ENCODE results near the gene RERE. TPM values are rescaled to one million over a fixed set of nuclear protein-coding genes. Genes with fewer than 3 reads are reported as not detected.

The RERE gene
- total RNA-seq, 1 experiment from 2014 or later: 73.4 TPM

GRCh38 chr1:8570465-8570864 is 247.0 kb downstream of the RERE start:
- no TSS peak for BruUV-seq (replicated peaks)
- Histone ChIP-seq H4K20me1 (ENCODE audit: insufficient read depth) (0 out of 2 replicates have a peak, but pooled peaks cover 7% of the 10 kb centered on the region), H3K4me3 (no peak overlapping the region), H3K27me3 (ENCODE audit: insufficient read depth, low read depth) (no peaks in the 10 kb centered on the region), H2AFZ (no peak overlapping the region), H3K9me3 (ENCODE audit: insufficient read depth, low read depth) (no peaks in the 10 kb centered on the region), H3K27ac (no peak overlapping the region), H3K79me2 (ENCODE audit: low read depth) (0 out of 2 replicates have a peak, but pooled peaks cover 3% of the 10 kb centered on the region), H3K4me2 (no peak overlapping the region), H3F3A (ENCODE audit: insufficient read depth, low read depth) (0 out of 2 replicates have a peak, but pooled peaks cover 10% of the 10 kb centered on the region), H3K4me1 (replicated peaks; ENCODE audit: insufficient read depth) (peaks cover 30% of the 10 kb centered on the region), H3K9me2 (ENCODE audit: insufficient read depth) (no peaks in the 10 kb centered on the region), H3K36me3 (ENCODE audit: low read depth) (no peaks in the 10 kb centered on the region)
- no peak for DNase-seq
- TF ChIP-seq CTCF (conservative IDR thresholded peaks at IDR 0.05) (no peak), EZH2 (IDR thresholded peaks at IDR 0.05; ENCODE audit: low read depth) (no peak)
- CTCF ChIA-PET: no interaction called here
- POLR2A ChIA-PET (ENCODE audit: unreplicated experiment): interaction anchor here (0.5 to 0.7 kb wide), 3 partner anchors 113 to 214 kb away, joined by 5 to 11 read pairs (median 9); no protein-coding TSS in a partner anchor
- intact Hi-C loops (cut with micrococcal nuclease; ENCODE audit: unreplicated experiment): no loop called here

GRCh38 chr1:8569242-8569641 is 248.2 kb downstream of the RERE start:
- Histone ChIP-seq H3F3A (ENCODE audit: insufficient read depth, low read depth) (0 out of 2 replicates have a peak, but pooled peaks cover 10% of the 10 kb centered on the region), H3K9me3 (ENCODE audit: insufficient read depth, low read depth) (no peaks in the 10 kb centered on the region), H3K27ac (no peak overlapping the region), H3K4me1 (replicated peaks; ENCODE audit: insufficient read depth) (peaks cover 23% of the 10 kb centered on the region), H3K4me2 (no peak overlapping the region), H3K4me3 (no peak overlapping the region), H3K27me3 (ENCODE audit: insufficient read depth, low read depth) (no peaks in the 10 kb centered on the region), H2AFZ (no peak overlapping the region), H4K20me1 (ENCODE audit: insufficient read depth) (0 out of 2 replicates have a peak, but pooled peaks cover 7% of the 10 kb centered on the region), H3K9me2 (ENCODE audit: insufficient read depth) (no peaks in the 10 kb centered on the region), H3K79me2 (ENCODE audit: low read depth) (0 out of 2 replicates have a peak, but pooled peaks cover 3% of the 10 kb centered on the region), H3K36me3 (ENCODE audit: low read depth) (no peaks in the 10 kb centered on the region)
- DNase-seq: no peak
- BruUV-seq (replicated peaks): no TSS peak
- ChIA-PET CTCF (interaction anchor here (0.6 to 0.9 kb wide), 2 partner anchors 9 to 135 kb away, joined by 3 to 8 read pairs; no protein-coding TSS in a partner anchor), POLR2A (ENCODE audit: unreplicated experiment) (no interaction called here)
- intact Hi-C loops (cut with micrococcal nuclease; ENCODE audit: unreplicated experiment): no loop called here
- TF ChIP-seq CTCF (conservative IDR thresholded peaks at IDR 0.05) (no peak), EZH2 (IDR thresholded peaks at IDR 0.05; ENCODE audit: low read depth) (no peak)

- POLR2A ChIA-PET (ENCODE audit: unreplicated experiment): no interaction called here
Observed at GRCh38 chr1:8568837-8569236, 248.6 kb downstream of the RERE start.

More at GRCh38 chr1:8568837-8569236, 248.6 kb downstream of the RERE start:
- Histone ChIP-seq H3K27ac (no peak overlapping the region), H3K9me3 (ENCODE audit: insufficient read depth, low read depth) (no peaks in the 10 kb centered on the region), H3K9me2 (ENCODE audit: insufficient read depth) (no peaks in the 10 kb centered on the region), H3K4me1 (replicated peaks; ENCODE audit: insufficient read depth) (peaks cover 27% of the 10 kb centered on the region), H3K79me2 (ENCODE audit: low read depth) (0 out of 2 replicates have a peak, but pooled peaks cover 3% of the 10 kb centered on the region), H3K4me3 (no peak overlapping the region), H3F3A (ENCODE audit: insufficient read depth, low read depth) (0 out of 2 replicates have a peak, but pooled peaks cover 10% of the 10 kb centered on the region), H4K20me1 (ENCODE audit: insufficient read depth) (0 out of 2 replicates have a peak, but pooled peaks cover 7% of the 10 kb centered on the region), H3K27me3 (ENCODE audit: insufficient read depth, low read depth) (no peaks in the 10 kb centered on the region), H3K36me3 (ENCODE audit: low read depth) (no peaks in the 10 kb centered on the region), H3K4me2 (no peak overlapping the region), H2AFZ (no peak overlapping the region)
- TF ChIP-seq EZH2 (IDR thresholded peaks at IDR 0.05; ENCODE audit: low read depth): no peak
- no TSS peak for BruUV-seq (replicated peaks)
- CTCF ChIA-PET: interaction anchor here (0.6 to 0.9 kb wide), 2 partner anchors 9 to 135 kb away, joined by 3 to 8 read pairs; no protein-coding TSS in a partner anchor
- no peak for DNase-seq
- intact Hi-C loops (cut with micrococcal nuclease; ENCODE audit: unreplicated experiment): no loop called here

All from PC-9 (cell line).